Kidney epithelial cell (primary cell): ENCODE data around the gene KCNJ11. TPM values are rescaled to one million over a fixed set of nuclear protein-coding genes. Genes with fewer than 3 reads are reported as not detected.

Experiments
- DNase-seq: peaks from one replicate; pipeline ENCODE4 v3.0.0-alpha.2; 2010; ENCODE audit warnings: low read depth
- H3K27me3 ChIP-seq: 2 replicates; pipeline ENCODE4 v1.6.0; 2011; ENCODE audit warnings: low read length; ENCODE audit not compliant: control insufficient read depth, insufficient read depth
- H3K36me3 ChIP-seq: 2 replicates; pipeline ENCODE4 v1.5.1; 2011; ENCODE audit warnings: low read length; ENCODE audit not compliant: control insufficient read depth, insufficient read depth
- H3K4me3 ChIP-seq: 2 replicates; pipeline ENCODE4 v1.5.1; 2011; ENCODE audit warnings: low read depth, mild to moderate bottlenecking, control low read depth, low read length
- total RNA-seq: library from RNA; depleted of rRNA; stranded (reverse); fragments of >200 nt; gene quantifications from 2 replicates; pipeline ENCODE4 v1.2.3, GENCODE V29; 2015
- TF ChIP-seq, protein P1 (sequence below): IDR thresholded peaks from 2 replicates; pipeline ENCODE4 v1.5.1; 2011; ENCODE audit warnings: mild to moderate bottlenecking, moderate library complexity, low read length, control low read depth, inconsistent platforms; ENCODE audit not compliant: insufficient read depth, poor library complexity, severe bottlenecking

The KCNJ11 gene
- total RNA-seq, 1 donor from 2014 or later: 1.3 TPM

DNA sequence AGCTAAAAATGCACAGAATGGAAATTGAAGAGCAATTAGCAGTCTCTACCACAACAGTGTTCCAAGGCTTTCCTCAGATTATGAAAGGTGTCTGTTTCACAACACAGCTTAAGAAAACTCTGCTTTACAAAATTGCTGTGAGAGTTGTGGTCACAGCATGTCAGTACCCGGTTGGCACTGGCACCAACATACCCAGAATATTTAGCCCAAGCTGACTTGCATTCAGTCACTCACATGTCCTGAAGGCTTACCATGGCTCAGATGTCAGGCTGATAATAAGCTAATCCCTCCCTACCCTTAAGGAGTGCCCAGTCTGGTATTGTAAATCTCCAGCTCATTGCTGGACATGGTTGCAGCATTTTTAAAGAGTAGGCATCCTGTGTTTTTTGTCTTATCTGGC, 22.0 kb downstream of the KCNJ11 start:
- TF ChIP-seq, protein P1, sequence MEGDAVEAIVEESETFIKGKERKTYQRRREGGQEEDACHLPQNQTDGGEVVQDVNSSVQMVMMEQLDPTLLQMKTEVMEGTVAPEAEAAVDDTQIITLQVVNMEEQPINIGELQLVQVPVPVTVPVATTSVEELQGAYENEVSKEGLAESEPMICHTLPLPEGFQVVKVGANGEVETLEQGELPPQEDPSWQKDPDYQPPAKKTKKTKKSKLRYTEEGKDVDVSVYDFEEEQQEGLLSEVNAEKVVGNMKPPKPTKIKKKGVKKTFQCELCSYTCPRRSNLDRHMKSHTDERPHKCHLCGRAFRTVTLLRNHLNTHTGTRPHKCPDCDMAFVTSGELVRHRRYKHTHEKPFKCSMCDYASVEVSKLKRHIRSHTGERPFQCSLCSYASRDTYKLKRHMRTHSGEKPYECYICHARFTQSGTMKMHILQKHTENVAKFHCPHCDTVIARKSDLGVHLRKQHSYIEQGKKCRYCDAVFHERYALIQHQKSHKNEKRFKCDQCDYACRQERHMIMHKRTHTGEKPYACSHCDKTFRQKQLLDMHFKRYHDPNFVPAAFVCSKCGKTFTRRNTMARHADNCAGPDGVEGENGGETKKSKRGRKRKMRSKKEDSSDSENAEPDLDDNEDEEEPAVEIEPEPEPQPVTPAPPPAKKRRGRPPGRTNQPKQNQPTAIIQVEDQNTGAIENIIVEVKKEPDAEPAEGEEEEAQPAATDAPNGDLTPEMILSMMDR: no peak
- no peak for DNase-seq
- Histone ChIP-seq H3K4me3 (no peak overlapping the region), H3K27me3 (no peaks in the 10 kb centered on the region), H3K36me3 (no peaks in the 10 kb centered on the region)

DNA sequence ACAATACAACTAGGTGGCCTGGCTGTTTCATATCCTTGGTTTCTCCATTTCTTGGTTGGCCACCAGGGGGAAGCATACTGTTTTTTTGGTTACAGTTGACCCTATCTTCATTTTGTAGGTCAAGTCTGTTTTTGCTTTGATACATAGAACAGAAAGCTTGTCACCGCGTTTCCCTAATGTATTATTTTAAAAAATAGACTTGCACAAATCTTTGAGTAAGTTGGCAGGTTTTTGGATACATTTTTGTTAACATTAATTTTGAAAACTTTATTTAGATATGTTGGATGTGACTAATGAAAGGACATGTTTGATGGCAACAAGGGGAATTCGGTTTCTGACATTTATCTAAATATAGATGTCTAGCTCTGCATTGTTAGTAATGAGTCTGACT, 33.9 kb downstream of the KCNJ11 start:
- Histone ChIP-seq H3K36me3 (no peaks in the 10 kb centered on the region), H3K4me3 (no peak overlapping the region), H3K27me3 (peaks cover 3% of the 10 kb centered on the region)
- TF ChIP-seq, protein P1: peak; percentile 57
- DNase-seq: no peak

DNA sequence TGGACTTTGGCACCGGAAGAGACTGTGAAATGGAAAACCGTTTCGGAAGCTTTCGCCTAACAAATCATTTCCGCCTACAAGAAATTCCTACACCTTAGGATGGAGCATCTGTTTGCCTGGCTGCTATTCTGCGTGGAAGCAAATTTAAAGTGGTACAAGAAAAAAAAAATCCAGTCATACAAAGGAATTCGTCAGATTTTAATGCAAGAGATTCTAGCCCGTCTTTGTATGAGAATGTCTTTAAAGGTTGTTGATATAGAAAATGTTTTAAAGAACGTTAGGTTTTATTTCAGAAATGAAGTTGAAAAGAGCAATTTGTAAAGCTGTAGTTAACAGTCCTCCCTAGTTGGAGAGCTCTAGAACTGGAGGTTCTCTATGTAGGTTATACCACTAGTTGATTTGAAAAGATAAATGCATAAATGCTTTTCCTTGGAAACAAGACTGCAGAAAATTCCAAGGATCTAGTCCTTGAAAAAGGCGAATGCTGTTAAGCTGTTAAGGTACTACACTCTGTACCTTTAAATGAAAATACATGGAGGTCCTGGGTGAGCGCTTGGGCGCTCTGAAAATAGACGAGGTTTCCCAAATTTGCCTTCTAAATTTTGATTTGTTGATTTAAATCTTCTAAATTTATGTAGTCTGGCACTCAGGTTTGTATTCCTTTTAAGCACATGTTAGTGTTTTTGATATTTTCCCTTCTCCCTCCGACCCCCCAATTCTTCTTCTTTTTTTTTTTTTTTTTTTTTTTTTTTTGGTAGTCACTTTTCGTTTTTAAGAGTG, 34.4 kb downstream of the KCNJ11 start:
- no peaks in the 10 kb centered on the region for H3K36me3 ChIP-seq
- no peak for DNase-seq
- H3K4me3 ChIP-seq: peak overlapping the region; percentile 58
- TF ChIP-seq, protein P1: no peak
- H3K27me3 ChIP-seq: peaks cover 3% of the 10 kb centered on the region

DNA sequence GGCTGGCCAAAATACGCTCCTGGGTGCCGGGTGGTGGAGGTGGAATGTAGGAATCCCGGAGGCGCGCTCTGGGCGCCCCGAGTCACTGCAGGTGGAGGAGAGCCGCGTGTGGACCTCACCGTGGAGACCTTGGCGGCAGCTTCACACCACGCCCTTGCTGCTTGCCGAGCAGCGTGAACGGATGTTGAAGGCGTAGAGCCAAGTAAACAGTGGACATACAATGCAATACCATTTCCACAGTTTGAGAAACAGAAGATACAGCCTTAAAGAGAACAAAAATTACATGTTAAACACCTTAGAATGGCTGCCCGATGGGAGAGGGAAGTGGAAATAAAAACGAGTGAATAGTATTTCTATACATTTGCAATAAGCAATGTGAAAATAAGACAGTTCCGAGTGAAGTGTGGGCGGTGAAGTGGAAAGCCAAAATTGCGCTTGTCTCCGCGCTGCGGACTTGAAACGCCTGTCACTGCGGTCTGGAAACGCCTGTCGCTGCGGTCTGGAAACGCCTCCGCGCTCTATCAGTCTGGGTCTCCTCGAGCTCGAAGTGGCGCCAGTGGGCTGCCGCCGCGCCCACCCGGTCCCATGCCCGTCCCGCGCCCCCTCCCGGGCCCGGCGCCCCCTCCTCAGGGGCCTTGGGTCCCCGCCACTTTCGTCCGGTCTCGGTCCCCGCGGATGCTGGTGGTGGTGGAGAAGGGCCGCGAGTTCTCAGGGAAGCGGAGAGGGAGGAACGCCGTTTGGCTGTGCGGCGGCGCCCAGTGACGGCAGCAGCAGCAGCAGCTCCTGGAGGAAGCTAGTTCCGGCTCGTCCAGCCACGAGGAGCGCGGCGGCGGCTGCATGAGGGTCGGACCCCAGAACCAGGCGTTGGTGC, 35.3 kb downstream of the KCNJ11 start:
- H3K27me3 ChIP-seq: peaks cover 3% of the 10 kb centered on the region
- no peaks in the 10 kb centered on the region for H3K36me3 ChIP-seq
- H3K4me3 ChIP-seq: peak overlapping the region; percentile 58
- TF ChIP-seq, protein P1: no peak
- peak; percentile 12 for DNase-seq

DNA sequence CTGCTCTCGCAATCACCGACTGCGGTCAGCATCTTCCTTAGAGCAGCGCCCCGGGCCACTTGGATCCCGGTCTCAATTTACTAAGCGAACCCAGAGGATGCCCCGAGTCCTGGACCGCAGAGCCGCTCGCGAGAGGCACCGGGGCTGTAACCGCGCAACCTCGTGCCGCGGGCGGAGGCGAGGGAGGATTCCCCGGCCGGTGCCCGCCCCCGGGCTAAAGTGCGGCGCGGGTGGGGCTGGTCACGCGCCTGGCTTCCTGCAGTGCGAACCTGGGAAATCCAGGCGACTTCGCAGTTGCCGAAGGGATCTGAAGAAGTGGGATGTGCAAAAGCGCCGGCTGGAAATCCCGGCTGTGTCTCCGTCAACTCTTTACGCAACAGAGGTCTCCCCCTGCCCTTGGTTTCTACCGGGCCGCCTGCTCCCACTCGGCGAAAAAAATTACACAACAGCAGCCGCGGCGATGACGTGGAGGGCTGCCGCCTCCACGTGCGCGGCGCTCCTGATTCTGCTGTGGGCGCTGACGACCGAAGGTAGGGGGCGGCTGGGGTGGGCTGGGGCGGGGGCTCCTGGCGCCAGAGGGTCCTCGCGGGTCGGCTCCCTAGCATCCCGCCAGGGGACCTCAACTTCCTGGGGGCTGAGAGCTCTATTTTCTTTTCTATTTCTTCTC, 36.8 kb downstream of the KCNJ11 start, which contains the start of gene NCR3LG1:
Gene NCR3LG1, plus strand, starts transcription at position 291 of the 667 bp plus-strand sequence. Its CDS starts 170 bp downstream, at position 461.
- DNase-seq: peak; percentile 10

More for the DNA sequence above, 36.8 kb downstream of the KCNJ11 start, which contains the start of gene NCR3LG1:
- TF ChIP-seq, protein P1: no peak
- peak within 1 kb of the TSS; percentile 58 for H3K4me3 ChIP-seq
- peaks cover 3% of the 10 kb centered on the region for H3K27me3 ChIP-seq
- no peaks in the 10 kb centered on the region for H3K36me3 ChIP-seq
